Inferior parietal cortex (tissue), 1 donor: Measurements from ENCODE around the gene AMPH.

Source experiments
- DNase-seq: peaks from one replicate; pipeline ENCODE4 v3.0.0-alpha.2; 2016; ENCODE audit errors: extremely low spot score

The AMPH gene

GRCh38 chr7:38630720-38631673, at the start of gene AMPH:
Gene AMPH, minus strand, starts transcription at chr7:38631373. Its CDS starts 22 bp downstream, at chr7:38631351.
- DNase-seq = peak; percentile 40

- no peak for DNase-seq
Observed at GRCh38 chr7:38679419-38679818, 48.2 kb upstream of the AMPH start.

GRCh38 chr7:38678698-38679054, 47.5 kb upstream of the AMPH start:
- no peak for DNase-seq

GRCh38 chr7:38677981-38678697, 47.0 kb upstream of the AMPH start:
- DNase-seq = no peak

GRCh38 chr7:38675494-38676106, 44.4 kb upstream of the AMPH start:
- DNase-seq = no peak

GRCh38 chr7:38674513-38674912, 43.3 kb upstream of the AMPH start:
- DNase-seq = no peak

GRCh38 chr7:38673795-38674194, 42.6 kb upstream of the AMPH start:
- no peak for DNase-seq

GRCh38 chr7:38671911-38672905, 41.0 kb upstream of the AMPH start:
- no peak for DNase-seq

- DNase-seq = no peak
Observed at GRCh38 chr7:38669965-38670520, 38.9 kb upstream of the AMPH start.

- no peak for DNase-seq
Observed at GRCh38 chr7:38664972-38665371, 33.8 kb upstream of the AMPH start.

- no peak for DNase-seq
Observed at GRCh38 chr7:38660427-38661099, 29.4 kb upstream of the AMPH start.

- DNase-seq = no peak
Observed at GRCh38 chr7:38659931-38660330, 28.8 kb upstream of the AMPH start.

- no peak for DNase-seq
Observed at GRCh38 chr7:38658921-38659320, 27.7 kb upstream of the AMPH start.

- DNase-seq = no peak
Observed at GRCh38 chr7:38656968-38657367, 25.8 kb upstream of the AMPH start.

- DNase-seq = no peak
Observed at GRCh38 chr7:38655833-38656774, 24.9 kb upstream of the AMPH start.

- DNase-seq = no peak
Observed at GRCh38 chr7:38637957-38638356, 6.8 kb upstream of the AMPH start.

GRCh38 chr7:38632411-38632810, 1.2 kb upstream of the AMPH start:
- DNase-seq = no peak

- DNase-seq = peak; percentile 14
Observed at GRCh38 chr7:38629651-38630510, 1.3 kb downstream of the AMPH start.
